CD14-positive monocyte (primary cell): ENCODE results near the gene HBG2. TPM values are rescaled to one million over a fixed set of nuclear protein-coding genes. Genes with fewer than 3 reads are reported as not detected.

Experiments
- DNase-seq, 3 donors: peaks; one replicate each; pipeline ENCODE4 v3.0.0-alpha.2; 2011 to 2022
- H2AFZ ChIP-seq: 2 replicates; pipeline ENCODE4 v1.6.0; 2012; ENCODE audit warnings: mild to moderate bottlenecking, low read depth, low read length, inconsistent platforms; ENCODE audit not compliant: insufficient read depth, poor library complexity, severe bottlenecking
- H3K27ac ChIP-seq, 2 donors: 1 replicate in 1 of 2; 2 replicates in 1 of 2; pipeline ENCODE4 v1.5.1; 2012 to 2013; ENCODE audit warnings: low read length in 2 of 2, control low read depth in 1 of 2, inconsistent platforms in 1 of 2, low read depth in 1 of 2, mild to moderate bottlenecking in 1 of 2
- H3K27me3 ChIP-seq, 2 donors: one replicate each; pipeline versions ENCODE4 v1.6.0 to v1.6.1; 2011 to 2013; ENCODE audit warnings: low read length in 2 of 2; ENCODE audit not compliant: control insufficient read depth in 2 of 2, insufficient read depth in 2 of 2
- H3K36me3 ChIP-seq, 2 donors: replicated peaks in 1 of 2; 1 replicate in 1 of 2; 2 replicates in 1 of 2; pipeline versions ENCODE4 v1.5.1 to v1.6.1; 2012 to 2013; ENCODE audit warnings: low read length in 2 of 2, control low read depth in 1 of 2, inconsistent platforms in 1 of 2, mild to moderate bottlenecking in 1 of 2; ENCODE audit not compliant: insufficient read depth in 2 of 2, control insufficient read depth in 1 of 2
- H3K4me1 ChIP-seq, 2 donors: 1 replicate in 1 of 2; 2 replicates in 1 of 2; pipeline versions ENCODE4 v1.5.1 to v1.6.1; 2012 to 2013; ENCODE audit warnings: low read length in 2 of 2, control low read depth in 1 of 2, inconsistent platforms in 1 of 2, mild to moderate bottlenecking in 1 of 2, moderate library complexity in 1 of 2; ENCODE audit not compliant: insufficient read depth in 2 of 2, control insufficient read depth in 1 of 2
- H3K4me2 ChIP-seq: replicated peaks from 2 replicates; pipeline ENCODE3; 2012; ENCODE audit warnings: low read length, moderate library complexity, mild to moderate bottlenecking; ENCODE audit not compliant: poor library complexity, severe bottlenecking; ENCODE audit errors: extremely low read depth
- H3K4me3 ChIP-seq, 3 experiments: fragments of 200-600 bp in 1 of 3; sonication (generic) in 1 of 3; replicated peaks in 1 of 3; 1 replicate in 2 of 3; 2 replicates in 1 of 3; pipeline ENCODE4 v1.5.1; 2011 to 2013; ENCODE audit warnings: low read length in 3 of 3, mild to moderate bottlenecking in 3 of 3, control low read depth in 2 of 3, low read depth in 2 of 3, inconsistent platforms in 1 of 3, moderate library complexity in 1 of 3
- H3K79me2 ChIP-seq: 2 replicates; pipeline ENCODE4 v1.6.0; 2012; ENCODE audit warnings: mild to moderate bottlenecking, control low read depth, inconsistent platforms, low read length, moderate library complexity; ENCODE audit not compliant: insufficient read depth
- H3K9ac ChIP-seq: 2 replicates; pipeline ENCODE4 v1.6.0; 2017; ENCODE audit warnings: low read length, mild to moderate bottlenecking; ENCODE audit not compliant: insufficient read depth, poor library complexity, severe bottlenecking
- H3K9me3 ChIP-seq, 2 donors: replicated peaks in 1 of 2; 1 replicate in 1 of 2; 2 replicates in 1 of 2; pipeline versions ENCODE4 v1.5.1 to v1.6.1; 2012 to 2013; ENCODE audit warnings: low read length in 2 of 2, control low read depth in 1 of 2; ENCODE audit not compliant: control insufficient read depth in 1 of 2, insufficient read depth in 1 of 2
- H4K20me1 ChIP-seq: 2 replicates; pipeline ENCODE4 v1.6.0; 2012; ENCODE audit warnings: mild to moderate bottlenecking, low read length, control low read depth, moderate library complexity; ENCODE audit not compliant: insufficient read depth
- H3K27ac Mint-ChIP-seq, 7 donors: one replicate each; pipeline ENCODE4 v1.8.0; 2020; ENCODE audit warnings: mild to moderate bottlenecking in 7 of 7, mixed read lengths in 7 of 7, moderate library complexity in 6 of 7, inconsistent platforms in 2 of 7
- H3K27me3 Mint-ChIP-seq, 3 donors: one replicate each; pipeline ENCODE4 v1.8.0; 2021 to 2022; ENCODE audit warnings: low read depth in 3 of 3, mild to moderate bottlenecking in 3 of 3, mixed read lengths in 3 of 3, moderate library complexity in 3 of 3, inconsistent platforms in 1 of 3
- H3K36me3 Mint-ChIP-seq, 2 donors: one replicate each; pipeline ENCODE4 v1.8.0; 2020; ENCODE audit warnings: mixed read lengths in 2 of 2, inconsistent platforms in 1 of 2, mild to moderate bottlenecking in 1 of 2
- H3K4me1 Mint-ChIP-seq: one replicate; pipeline ENCODE4 v1.8.0; 2020; ENCODE audit warnings: mild to moderate bottlenecking, mixed read lengths
- H3K4me3 Mint-ChIP-seq, 2 donors: one replicate each; pipeline ENCODE4 v1.8.0; 2020; ENCODE audit warnings: mild to moderate bottlenecking in 2 of 2, mixed read lengths in 2 of 2, moderate library complexity in 1 of 2
- H3K9me3 Mint-ChIP-seq, 7 donors: one replicate each; pipeline ENCODE4 v1.8.0; 2020 to 2022; ENCODE audit warnings: mixed read lengths in 7 of 7, mild to moderate bottlenecking in 6 of 7, moderate library complexity in 6 of 7, inconsistent platforms in 2 of 7
- WGBS: methylation state at CpG from one replicate; pipeline ENCODE4 v1.1.5; 2013; ENCODE audit warnings: missing lambda C conversion rate; ENCODE audit not compliant: insufficient coverage; 5-methylcytosine and 5-hydroxymethylcytosine counted together
- intact Hi-C, 2 donors: fragments of 100-400 bp; cut with micrococcal nuclease; formaldehyde crosslinking; loops; one replicate each; pipeline versions ENCODE4 v1.15.0 to v1.15.1; 2023
- polyA plus RNA-seq, 3 donors: library from polyadenylated mRNA; depleted of rRNA in 1 of 3; unstranded in 2 of 3; stranded (reverse) in 1 of 3; fragments of 300-500 nt in 2 of 3; fragments of >200 nt in 1 of 3; fragmentation: Illumina TruSeq in 2 of 3; gene quantifications; 1 replicate in 2 of 3; 2 replicates in 1 of 3; pipeline ENCODE4 v1.2.3, GENCODE V29; 2012 to 2021
- TF ChIP-seq, protein P1 (sequence below): fragments of 200-600 bp; IDR thresholded peaks from one replicate; pipeline ENCODE4 v1.8.0; 2022; ENCODE audit warnings: antibody characterized with exemption, mild to moderate bottlenecking

HBG2 gene
- polyA plus RNA-seq, 3 donors, result 5.1 TPM; not detected in 2

DNA sequence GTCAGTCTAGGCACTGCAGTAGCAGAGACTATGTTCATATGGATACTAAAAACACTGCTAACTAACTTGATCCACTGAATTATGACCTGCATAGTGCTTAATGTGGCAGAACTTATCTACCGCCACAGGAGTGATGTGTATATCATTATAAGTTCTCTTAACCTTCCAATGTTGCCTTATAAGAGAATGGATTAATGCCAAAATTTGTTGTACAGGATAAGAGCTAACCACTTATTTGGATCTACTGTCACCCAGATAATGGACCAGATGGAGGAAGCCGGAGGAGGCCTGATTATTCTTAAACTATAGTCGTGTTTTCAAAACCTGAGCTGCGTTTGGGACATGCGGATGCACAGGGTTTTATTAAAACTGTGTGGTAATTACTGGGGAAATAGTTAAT, 49.0 kb upstream of the HBG2 start:
- H3K4me3 Mint-ChIP-seq, result no peak overlapping the region
- H3K4me1 ChIP-seq, result no peaks in the 10 kb centered on the region
- peaks cover 0 to 6% (median 3%) of the 10 kb centered on the region in 7 donors for H3K9me3 Mint-ChIP-seq
- no peak overlapping the region for H3K9ac ChIP-seq
- H3K4me1 Mint-ChIP-seq, result no peaks in the 10 kb centered on the region
- H3K27ac ChIP-seq, result no peak overlapping the region
- H3K79me2 ChIP-seq, result no peaks in the 10 kb centered on the region
- WGBS, result no CpG with 5 or more reads among the region's 5 CpGs
- H3K9me3 ChIP-seq, result no peaks in the 10 kb centered on the region
- intact Hi-C loops, result no loop called here
- no peaks in the 10 kb centered on the region for H3K36me3 Mint-ChIP-seq
- TF ChIP-seq, protein P1, sequence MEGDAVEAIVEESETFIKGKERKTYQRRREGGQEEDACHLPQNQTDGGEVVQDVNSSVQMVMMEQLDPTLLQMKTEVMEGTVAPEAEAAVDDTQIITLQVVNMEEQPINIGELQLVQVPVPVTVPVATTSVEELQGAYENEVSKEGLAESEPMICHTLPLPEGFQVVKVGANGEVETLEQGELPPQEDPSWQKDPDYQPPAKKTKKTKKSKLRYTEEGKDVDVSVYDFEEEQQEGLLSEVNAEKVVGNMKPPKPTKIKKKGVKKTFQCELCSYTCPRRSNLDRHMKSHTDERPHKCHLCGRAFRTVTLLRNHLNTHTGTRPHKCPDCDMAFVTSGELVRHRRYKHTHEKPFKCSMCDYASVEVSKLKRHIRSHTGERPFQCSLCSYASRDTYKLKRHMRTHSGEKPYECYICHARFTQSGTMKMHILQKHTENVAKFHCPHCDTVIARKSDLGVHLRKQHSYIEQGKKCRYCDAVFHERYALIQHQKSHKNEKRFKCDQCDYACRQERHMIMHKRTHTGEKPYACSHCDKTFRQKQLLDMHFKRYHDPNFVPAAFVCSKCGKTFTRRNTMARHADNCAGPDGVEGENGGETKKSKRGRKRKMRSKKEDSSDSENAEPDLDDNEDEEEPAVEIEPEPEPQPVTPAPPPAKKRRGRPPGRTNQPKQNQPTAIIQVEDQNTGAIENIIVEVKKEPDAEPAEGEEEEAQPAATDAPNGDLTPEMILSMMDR, result no peak
- no peaks in the 10 kb centered on the region for H4K20me1 ChIP-seq
- H3K27me3 ChIP-seq, result no peaks in the 10 kb centered on the region
- no peak overlapping the region for H3K4me2 ChIP-seq
- H3K27ac Mint-ChIP-seq, result no peak overlapping the region
- H3K4me3 ChIP-seq, result no peak overlapping the region
- H2AFZ ChIP-seq, result no peak overlapping the region
- DNase-seq, result no peak
- H3K27me3 Mint-ChIP-seq, result peaks cover 0 to 4% (median 0%) of the 10 kb centered on the region in 3 donors
- H3K36me3 ChIP-seq, result no peaks in the 10 kb centered on the region

DNA sequence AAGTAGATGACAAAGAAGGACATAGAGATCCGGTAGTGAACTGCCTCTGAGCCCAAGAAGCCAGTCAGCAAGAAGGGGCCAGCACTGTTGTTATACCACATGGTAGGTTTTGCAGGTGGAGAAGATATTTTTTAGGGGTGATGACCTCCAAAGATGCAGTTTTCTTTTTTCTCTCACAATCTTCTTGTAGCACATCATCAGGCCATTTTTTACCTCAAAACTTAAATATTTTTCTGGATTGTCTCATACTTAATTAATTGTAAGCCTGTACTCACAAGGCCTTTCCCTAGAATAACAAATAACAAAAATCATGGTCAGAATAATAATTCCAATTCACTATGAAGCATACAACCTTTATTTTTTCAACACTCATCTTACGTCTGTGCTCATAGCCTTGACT, 47.3 kb upstream of the HBG2 start, which contains the start of gene OR51B4:
OR51B4 (minus strand) TSS at position 101 of the 400 bp plus-strand sequence; CDS start at position 101, 0 bp downstream.
- intact Hi-C loops, result no loop called here
- Histone ChIP-seq H3K27ac (no peak within 1 kb of the TSS), H3K4me1 (no peaks in the 10 kb centered on the region), H3K27me3 (no peaks in the 10 kb centered on the region), H3K36me3 (no peaks in the 10 kb centered on the region), H3K4me2 (no peak within 1 kb of the TSS), H4K20me1 (no peaks in the 10 kb centered on the region), H3K79me2 (no peaks in the 10 kb centered on the region), H3K4me3 (no peak within 1 kb of the TSS), H3K9ac (no peak within 1 kb of the TSS), H3K9me3 (no peaks in the 10 kb centered on the region), H2AFZ (no peak within 1 kb of the TSS)
- no peak for DNase-seq
- TF ChIP-seq, protein P1, result no peak
- Mint-ChIP-seq H3K36me3 (no peaks in the 10 kb centered on the region), H3K27ac (no peak within 1 kb of the TSS), H3K27me3 (peaks cover 0 to 7% (median 0%) of the 10 kb centered on the region in 3 donors), H3K4me1 (no peaks in the 10 kb centered on the region), H3K4me3 (no peak within 1 kb of the TSS), H3K9me3 (peaks cover 0 to 4% (median 0%) of the 10 kb centered on the region in 7 donors)
- WGBS, result 100% methylated on average over 1 of the region's 2 CpGs
